Measurements from ENCODE around the gene DAPK2.

Gene DAPK2

GRCh38 chr15:63950911-63951481, 95.3 kb downstream of the DAPK2 start:
- TF ChIP-seq, protein P1, sequence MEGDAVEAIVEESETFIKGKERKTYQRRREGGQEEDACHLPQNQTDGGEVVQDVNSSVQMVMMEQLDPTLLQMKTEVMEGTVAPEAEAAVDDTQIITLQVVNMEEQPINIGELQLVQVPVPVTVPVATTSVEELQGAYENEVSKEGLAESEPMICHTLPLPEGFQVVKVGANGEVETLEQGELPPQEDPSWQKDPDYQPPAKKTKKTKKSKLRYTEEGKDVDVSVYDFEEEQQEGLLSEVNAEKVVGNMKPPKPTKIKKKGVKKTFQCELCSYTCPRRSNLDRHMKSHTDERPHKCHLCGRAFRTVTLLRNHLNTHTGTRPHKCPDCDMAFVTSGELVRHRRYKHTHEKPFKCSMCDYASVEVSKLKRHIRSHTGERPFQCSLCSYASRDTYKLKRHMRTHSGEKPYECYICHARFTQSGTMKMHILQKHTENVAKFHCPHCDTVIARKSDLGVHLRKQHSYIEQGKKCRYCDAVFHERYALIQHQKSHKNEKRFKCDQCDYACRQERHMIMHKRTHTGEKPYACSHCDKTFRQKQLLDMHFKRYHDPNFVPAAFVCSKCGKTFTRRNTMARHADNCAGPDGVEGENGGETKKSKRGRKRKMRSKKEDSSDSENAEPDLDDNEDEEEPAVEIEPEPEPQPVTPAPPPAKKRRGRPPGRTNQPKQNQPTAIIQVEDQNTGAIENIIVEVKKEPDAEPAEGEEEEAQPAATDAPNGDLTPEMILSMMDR (IDR thresholded peaks at IDR 0.05; ENCODE audit: control insufficient read depth, extremely low read depth, insufficient read depth): no peak
- no peak overlapping the region for H3K4me3 ChIP-seq (ENCODE audit: low read depth, low read length)
- no peak for DNase-seq (ENCODE audit: low read depth)

GRCh38 chr15:63948971-63949370, 97.3 kb downstream of the DAPK2 start:
- H3K4me3 ChIP-seq (ENCODE audit: low read depth, low read length): no peak overlapping the region
- TF ChIP-seq, protein P1 (IDR thresholded peaks at IDR 0.05; ENCODE audit: control insufficient read depth, extremely low read depth, insufficient read depth): no peak
- no peak for DNase-seq (ENCODE audit: low read depth)

- DNase-seq (ENCODE audit: low read depth): no peak
- no peak overlapping the region for H3K4me3 ChIP-seq (ENCODE audit: low read depth, low read length)
- TF ChIP-seq, protein P1 (IDR thresholded peaks at IDR 0.05; ENCODE audit: control insufficient read depth, extremely low read depth, insufficient read depth): no peak
Measured at GRCh38 chr15:63948436-63948835, 97.8 kb downstream of the DAPK2 start.

DNA sequence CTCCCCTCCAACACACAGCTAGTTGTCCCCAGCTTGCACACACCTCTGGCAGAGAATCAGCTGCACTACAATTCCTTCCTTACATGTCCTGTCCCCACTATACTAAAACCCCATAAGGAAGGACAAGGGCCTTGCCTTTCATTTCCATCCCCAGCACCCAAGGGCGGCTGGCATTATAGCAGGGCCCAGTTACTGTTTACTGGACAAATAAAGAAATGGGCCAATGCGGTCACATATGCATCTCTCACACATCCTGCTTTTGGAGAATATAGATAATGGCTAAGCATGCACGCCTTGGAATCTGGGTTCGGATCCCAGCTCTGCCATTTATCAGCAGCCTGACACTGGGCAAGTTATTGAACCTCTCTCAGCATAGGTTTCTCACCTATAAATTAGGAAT, 99.1 kb downstream of the DAPK2 start:
- TF ChIP-seq, protein P1 (IDR thresholded peaks at IDR 0.05; ENCODE audit: control insufficient read depth, extremely low read depth, insufficient read depth): no peak
- H3K4me3 ChIP-seq (ENCODE audit: low read depth, low read length): no peak overlapping the region
- DNase-seq (ENCODE audit: low read depth): no peak

DNA sequence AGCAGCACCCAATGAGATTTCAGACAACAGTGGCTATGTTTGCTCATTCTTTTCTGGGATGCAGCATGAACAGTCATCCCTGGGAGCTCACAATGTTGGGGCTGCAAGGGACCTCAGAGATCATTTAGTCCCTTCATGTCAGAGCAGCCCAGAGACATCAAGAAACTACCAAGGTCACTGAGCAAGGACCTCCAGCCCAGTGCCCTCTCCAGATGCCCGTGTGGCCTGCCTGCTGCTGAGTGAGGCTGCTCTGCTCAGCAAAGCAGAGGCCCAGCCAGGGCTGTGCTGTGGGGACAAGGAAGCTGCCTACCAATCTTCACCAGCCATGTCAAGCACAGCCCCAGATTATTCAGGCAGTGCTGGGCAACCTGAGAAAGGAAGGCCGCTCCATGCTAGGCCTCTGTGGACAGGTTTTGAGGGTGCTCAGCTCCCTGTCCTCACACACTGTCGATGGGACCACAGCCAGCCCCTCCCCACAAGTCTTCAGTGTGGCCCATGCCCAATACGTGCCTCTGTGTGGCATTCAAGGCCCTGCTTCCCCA, 99.7 kb downstream of the DAPK2 start:
- no peak for DNase-seq (ENCODE audit: low read depth)
- H3K4me3 ChIP-seq (ENCODE audit: low read depth, low read length): no peak overlapping the region
- TF ChIP-seq, protein P1 (IDR thresholded peaks at IDR 0.05; ENCODE audit: control insufficient read depth, extremely low read depth, insufficient read depth): no peak

GRCh38 chr15:63945838-63946298, 100.4 kb downstream of the DAPK2 start:
- no peak overlapping the region for H3K4me3 ChIP-seq (ENCODE audit: low read depth, low read length)
- DNase-seq (ENCODE audit: low read depth): no peak
- TF ChIP-seq, protein P1 (IDR thresholded peaks at IDR 0.05; ENCODE audit: control insufficient read depth, extremely low read depth, insufficient read depth): no peak

Data from LNCaP clone FGC (cell line).